GM19395 (cell line): ENCODE results near the gene UST.
"Not testable (repeated sequence)": the region's sequence is repeated elsewhere in the genome, so short reads cannot be mapped to it uniquely, and the experiment has no call there.

Source experiments
- ATAC-seq: cut with Tn5 transposase; IDR thresholded peaks from one replicate; pipeline ENCODE4 v1.9.1; 2021; ENCODE audit warnings: mild to moderate bottlenecking, moderate library complexity; ENCODE audit not compliant: unreplicated experiment

UST gene

DNA sequence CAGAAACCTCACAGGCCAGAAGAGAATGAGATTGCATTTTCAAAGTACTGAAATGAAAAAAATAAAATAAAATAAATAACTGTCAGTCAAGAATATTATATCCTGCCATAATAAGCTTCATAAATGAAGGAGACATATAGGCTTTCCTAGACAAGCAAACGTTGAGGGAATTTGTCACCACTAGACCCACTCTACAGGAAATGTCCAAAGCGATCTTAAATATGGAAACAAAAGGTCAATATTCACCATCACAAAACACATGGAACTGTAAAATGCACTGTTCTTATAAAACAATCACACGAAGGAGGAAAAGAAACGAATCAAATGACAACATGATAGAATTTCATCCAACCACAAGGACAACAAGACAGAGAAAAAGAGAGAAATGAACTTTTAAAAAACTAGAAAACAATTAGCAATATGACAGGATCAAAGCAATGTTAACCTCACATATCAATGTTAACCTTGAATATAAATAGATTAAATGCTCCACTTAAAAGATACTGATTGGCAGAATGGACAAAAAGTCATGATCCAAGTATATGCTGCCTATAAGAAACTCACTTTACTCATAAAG is 352.0 kb downstream of the UST start:
- ATAC-seq = no peak

DNA sequence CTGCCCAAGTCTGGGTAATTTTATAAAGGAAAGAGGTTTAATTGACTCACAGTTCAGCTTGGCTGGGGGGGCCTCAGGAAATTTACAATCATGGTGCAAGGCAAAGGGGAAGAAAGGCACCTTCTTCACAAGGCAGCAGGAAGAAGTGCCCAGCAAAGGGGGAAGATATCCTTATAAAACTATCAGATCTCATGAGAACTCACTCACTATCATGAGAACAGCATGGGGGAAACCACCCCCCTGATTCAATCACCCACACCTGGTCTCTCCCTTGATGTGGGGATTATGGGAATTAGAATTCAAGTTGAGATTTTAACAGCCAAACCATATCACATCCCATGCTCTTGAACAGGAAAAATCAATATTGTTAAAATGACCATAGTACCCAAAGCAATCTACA is 355.5 kb downstream of the UST start:
- ATAC-seq = no peak

DNA sequence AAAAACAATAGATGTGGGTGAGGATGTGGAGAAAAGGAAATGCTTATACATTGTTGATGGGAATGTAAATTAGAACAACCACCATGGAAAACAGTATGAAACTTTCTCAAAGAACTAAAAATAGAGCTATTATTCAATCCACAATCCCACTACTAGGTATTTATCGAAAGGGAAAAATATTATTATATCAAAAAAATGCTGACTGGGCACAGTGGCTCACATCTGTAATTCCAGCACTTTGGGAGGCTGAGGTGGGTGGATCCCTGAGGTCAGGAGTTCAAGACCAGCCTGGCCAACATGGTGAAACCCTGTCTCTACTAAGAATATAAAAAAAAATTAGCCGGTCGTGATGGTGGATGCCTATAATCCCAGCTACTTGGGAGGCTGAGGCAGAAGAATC is 357.1 kb downstream of the UST start:
- not testable (repeated sequence) for ATAC-seq

DNA sequence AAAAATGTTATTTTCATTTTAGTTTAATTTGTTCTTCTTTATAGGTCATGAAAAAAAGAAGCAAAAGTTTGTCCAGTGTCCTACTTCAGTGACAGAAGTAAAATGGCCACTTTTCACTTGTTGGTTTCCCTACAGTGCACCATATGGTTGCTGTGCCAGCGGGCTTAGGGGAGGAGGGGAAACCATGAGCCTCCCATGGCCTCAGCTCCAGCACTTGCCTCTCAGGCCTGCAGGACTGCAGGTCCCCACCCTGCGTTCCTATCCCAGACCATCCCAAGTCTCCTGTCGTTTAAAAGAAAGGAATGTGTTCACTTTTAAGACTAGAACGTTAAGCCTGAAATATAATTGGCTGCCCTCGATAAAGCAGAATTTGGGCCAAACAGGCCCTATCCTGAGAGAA is 360.7 kb downstream of the UST start:
- ATAC-seq = no peak

DNA sequence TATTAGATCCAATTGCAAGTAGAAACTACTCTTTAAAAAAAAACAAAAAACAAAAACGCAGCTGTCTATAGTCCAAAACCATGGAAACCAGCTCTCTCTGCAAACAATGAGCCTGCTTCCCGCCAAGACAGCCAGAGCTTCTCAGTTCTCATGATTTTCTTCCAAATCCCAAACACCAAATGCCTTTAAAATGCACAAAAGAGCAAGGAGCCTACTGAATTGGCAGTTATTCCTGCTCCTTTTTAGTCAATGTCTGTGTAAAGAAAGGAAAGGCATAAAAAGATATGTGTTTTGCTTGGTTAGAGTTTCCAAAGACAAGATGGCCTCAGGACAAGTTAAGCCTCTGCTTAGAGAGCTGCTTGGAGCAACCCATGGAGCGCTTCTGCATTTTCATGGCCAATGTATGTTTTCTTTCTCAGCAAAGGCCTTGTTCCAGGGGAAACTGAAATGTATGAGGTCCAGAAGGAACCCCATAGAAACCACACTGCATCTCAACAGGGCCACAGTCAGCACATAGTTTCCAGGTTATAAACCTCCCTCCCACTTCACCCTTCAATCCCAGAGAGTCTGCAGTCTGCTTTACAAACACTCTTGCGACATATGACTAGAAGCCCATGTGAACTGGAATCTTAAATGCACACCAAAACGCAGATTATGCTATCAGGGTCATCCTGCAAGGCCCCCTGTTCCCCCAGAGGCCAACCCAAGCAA is 361.4 kb downstream of the UST start:
- no peak for ATAC-seq

DNA sequence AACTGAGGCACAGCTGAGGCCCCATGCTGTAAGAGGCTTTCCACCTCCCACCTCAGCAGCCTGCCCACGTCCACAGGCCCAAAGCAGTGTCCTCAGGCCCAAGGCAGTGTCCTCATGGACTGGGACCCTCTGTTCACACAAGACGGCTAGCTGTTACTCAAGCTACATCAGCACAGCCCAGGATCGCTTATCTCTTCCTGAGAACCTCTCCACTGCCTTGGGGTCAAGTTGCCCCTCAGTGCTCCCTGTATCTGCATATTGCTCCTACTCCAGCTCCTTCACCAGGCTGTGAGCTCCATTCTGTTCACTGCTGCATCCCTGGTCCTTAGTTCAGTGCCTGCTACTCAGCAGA is 361.9 kb downstream of the UST start:
- no peak for ATAC-seq

DNA sequence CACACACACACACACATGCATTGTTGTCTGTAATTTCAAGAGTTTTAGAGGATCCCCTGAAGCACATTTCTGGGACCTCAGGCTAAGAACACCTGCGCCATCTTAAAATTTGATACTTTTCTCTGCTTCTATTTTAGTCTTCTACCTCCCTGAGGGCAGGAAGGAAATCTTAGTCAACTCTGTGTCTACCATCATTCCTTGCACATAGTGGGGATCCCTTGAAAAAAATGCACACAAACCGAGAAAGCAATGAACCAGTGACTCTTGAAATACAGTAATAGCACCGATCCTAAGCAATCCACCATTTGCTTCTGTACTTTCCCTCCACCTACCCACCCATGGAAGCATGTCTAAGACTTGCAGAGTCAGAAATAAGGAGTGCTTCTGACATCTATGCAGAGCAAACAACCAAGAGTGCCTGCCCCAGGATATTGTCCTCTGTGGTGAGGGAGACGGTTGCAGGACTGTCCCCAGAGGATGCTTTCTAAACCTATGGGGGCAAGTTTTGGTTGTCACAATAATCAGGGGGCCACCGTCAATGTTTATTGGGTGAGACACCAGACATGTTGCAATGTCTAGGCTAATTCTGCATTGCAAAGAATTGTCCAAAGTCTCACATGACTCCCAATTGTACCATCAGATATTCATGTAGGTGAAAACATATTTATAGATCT is 362.7 kb downstream of the UST start:
- ATAC-seq = no peak

DNA sequence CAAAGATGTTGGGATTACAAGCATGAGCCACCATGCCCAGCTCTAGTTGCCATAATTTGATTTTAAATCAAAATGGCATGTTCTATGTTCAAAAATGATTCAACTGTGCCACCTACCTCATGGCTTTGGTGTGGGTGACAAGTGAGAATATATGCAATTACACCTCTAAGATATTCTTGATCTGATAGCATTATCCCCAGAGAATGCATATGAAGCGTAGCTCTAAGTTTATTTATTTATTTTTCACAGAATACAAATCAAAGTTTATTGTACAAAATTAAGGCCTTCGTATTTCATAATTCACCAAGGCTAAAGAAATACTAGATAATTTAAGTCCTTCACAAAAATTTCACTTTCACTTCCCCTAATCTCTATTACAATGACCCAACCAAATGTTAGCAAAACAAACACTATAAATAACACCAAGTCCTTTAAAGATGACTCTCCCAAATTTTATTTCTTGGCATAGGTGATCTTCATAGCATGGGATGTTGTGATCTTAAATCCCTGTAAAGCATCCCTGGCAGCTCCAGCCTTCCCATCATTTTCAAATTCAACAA is 364.8 kb downstream of the UST start:
- peak; percentile 54 for ATAC-seq

DNA sequence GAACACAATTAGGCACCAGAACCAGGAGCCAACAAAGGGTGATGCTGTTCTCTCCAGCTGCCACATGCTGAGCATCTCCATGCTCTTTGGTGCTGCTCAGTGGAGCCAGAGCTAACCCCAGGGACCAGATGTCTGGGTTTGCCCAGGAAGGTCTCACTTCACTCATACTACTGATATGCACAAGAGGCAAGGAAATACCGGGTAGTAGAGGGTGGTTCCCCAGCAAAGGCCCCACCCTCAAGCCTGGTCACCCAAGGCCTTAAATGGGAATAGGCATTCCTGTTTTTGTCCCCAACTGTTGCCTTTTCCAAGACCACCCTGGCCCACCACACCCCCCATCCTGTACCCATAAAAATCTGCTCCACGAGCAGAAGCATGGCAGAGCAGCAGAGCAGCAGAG is 366.1 kb downstream of the UST start:
- ATAC-seq = peak; percentile 54

DNA sequence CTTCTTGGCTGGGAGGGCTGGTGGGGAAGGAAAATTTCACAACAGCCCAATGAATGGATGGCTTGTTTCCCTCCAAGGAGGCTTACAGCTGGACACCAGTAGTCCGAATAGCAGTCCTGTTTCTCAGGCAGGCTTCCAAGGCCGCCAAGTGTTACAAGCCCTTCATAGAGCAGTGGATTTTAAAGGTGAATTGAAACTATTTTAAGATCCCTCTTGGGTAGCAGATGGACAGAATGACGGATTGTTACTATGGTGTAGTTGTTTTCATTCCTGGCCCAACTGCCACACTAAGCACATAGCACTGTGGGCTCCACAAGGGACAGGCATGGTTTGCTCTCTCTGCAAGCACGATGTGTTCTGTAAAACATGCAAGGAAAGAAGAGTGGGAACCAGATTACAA is 367.3 kb downstream of the UST start:
- no peak for ATAC-seq

DNA sequence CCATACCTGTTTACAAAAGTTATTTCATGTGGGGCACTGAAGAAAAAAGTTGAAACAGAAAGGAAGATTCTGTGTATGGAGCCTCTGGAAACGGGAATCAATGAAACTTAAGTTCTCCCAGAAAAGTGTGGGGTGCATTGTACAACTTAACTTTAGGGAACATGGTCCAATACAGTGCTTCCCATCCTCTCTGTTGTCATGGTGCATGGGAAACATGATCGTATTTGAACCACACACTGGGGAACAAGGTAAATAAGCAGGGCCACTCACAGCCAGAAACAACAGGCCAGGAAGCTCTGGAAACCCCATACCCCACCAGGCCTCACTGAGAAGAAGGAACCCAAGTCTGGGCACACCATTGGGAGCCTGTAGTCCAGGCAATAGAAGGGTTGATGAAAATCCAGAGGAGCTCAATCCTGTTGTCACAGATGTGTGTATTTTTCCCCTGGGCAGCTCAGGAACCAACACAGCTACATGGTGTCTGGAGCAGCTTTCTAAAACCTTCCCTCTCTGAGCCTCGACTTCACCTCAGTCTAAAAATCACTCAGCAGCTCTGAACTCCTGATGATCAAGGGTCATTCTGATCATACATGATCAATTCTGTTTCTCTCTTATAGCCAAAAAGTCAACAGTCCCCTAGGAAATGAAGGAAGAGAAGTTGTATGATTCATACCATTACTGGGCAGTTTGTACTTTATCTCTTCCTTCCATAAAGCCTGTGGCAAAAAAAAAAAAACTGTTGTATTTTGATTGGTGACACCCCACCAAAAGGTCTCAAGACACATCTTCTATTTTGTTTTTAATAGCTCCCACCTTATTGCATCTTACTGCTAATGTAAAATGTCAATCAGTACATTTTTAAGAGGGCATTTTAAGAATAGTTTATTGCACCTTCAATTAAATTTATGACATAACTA is 372.2 kb downstream of the UST start:
- ATAC-seq = no peak

DNA sequence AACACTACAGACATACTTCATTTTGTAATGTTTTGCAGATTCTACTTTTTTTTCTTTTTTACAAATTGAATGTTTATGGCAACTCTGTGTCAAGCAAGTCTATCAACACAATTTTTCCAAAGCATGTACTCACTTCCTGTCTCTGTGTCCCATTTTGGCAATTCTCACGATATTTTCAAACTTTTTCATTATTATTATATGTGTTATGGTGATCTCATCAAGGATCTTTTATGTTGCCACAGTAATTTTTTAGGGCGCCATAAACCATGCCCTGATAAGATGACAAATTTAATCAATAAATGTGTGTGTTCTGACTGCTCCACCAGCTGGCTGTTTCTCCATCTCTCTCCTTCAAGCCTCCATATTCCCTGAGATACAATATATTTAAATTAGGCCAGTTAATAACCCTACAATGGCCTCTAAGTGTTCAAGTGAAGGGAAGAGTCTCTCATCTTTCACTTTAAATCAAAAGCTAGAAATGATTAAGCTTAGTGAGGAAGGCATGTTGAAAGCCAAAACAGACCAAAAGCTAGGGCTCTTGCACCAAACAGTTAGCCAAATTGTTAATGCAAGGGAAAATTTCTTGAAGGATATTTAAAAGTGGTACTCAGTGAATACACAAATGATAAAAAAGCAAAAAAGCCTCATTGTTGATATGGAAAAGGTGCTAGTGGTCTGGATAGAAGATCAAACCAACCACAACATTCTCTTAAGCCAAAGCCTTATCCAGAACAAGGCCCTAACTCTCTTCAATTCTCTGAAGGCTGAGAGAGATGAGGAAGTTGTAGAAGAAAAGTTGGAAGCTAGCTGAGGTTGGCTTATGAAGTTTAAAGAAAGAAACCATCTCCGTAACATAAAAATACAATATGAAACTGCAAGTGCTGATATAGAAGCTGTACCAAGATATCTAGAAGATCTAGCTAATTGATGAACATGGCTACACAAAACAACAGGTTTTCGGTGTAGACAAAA is 376.3 kb downstream of the UST start:
- no peak for ATAC-seq

DNA sequence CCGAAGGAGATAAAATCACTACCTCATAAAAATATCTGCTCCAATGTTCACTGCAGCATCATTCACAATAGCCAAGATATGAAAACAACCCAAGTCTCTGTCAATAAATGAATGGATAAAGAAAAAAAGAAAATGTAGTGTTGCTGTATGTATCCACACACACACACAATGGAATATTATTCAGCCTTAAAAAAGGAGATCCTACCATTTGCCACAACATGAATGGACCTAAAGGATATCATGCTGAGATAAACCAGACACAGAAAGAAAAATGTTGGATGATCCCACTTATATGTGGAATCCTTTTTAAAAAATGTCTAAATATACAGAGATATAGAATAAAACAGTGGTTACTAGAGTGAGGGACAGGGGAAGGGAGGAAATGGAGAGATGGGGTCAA is 378.5 kb downstream of the UST start:
- ATAC-seq = no peak
